Epithelial cell of prostate (primary cell): ENCODE measurements around the gene PDE7B.

Experiments used
- DNase-seq: peaks from one replicate; pipeline ENCODE4 v3.0.0-alpha.2; 2011; ENCODE audit warnings: low read depth, low spot score
- H3K27ac ChIP-seq: fragments of 450-650 bp; 2 replicates; pipeline ENCODE4 v1.5.1; 2017; ENCODE audit warnings: mild to moderate bottlenecking

The PDE7B gene

DNA sequence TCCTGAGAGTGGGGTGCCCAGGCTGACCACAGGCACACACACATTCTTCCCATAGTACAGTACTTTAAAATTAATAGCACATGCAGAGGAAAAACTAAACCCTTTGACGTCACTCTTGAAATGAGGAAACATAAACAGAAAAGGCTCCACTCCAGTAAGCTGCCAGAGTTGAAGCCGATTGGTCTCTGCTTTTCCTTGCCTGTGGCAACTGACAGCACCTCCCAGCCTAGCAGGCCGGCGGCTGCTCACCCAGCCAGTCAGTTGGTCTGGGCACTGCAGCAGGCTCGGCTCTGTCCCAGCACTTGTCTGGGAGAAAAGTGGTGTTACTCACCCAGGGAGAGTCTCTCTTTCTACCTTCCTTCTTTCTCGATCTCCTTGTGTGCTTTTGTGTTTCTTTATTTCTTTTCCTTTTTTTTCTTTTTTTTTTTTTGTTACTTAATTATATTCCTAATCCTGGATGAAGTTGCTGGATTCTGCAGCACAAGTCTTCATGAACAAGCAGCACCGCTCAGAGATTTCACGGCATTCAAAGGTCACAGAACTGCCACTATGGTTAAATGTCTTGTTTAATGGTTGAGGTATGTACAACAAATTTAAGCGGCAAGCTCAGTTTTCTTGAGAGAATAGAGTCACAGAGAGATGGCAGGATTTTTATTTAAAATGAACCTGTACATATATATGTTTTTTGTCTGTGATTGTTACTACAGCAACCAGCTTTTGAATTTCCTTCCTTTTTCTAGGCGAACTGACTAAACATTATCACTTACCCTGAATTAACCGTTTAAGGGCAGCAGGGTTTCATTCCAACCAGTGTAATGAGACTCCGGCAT, at the start of gene PDE7B:
TSS of gene PDE7B (plus strand) at position 260 of the 830 bp plus-strand sequence.
- H3K27ac ChIP-seq: no peak within 1 kb of the TSS
- DNase-seq: peak; percentile 54

DNA sequence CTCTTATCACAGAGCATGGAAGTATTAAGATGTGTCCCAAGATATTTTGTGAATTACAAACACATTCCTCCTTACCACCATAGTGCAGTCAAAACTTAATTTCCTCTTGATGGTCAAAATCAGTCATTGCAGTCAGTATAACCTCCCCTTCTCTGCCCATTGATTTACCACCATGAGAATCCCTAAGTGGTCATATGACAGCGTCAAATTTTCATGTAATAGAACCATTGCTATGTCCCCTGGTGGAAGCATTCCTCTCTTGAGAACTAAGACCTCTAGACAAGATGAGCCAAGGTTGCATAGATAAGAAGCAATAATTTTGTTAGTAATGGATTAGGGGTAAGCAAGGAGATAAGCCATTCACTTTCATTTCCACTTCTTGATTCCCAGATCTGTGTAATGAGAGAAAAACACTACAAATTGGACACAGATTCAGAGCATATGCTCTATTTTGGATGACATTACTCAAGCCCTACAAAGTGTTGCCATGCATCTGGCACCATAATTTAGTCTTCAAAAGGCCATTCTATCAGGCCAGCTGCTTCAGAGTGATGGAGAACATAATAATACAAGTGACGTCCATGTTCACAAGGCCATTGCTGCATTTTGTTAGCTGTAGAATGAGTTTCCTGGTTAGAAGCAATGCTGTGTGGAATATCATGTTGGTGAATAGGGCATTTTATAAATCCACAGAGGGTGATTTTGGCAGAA, 49.6 kb upstream of the PDE7B start:
- no peak overlapping the region for H3K27ac ChIP-seq
- no peak for DNase-seq

- DNase-seq: no peak
Measured at GRCh38 chr6:135810486-135810885, 41.0 kb upstream of the PDE7B start.

DNA sequence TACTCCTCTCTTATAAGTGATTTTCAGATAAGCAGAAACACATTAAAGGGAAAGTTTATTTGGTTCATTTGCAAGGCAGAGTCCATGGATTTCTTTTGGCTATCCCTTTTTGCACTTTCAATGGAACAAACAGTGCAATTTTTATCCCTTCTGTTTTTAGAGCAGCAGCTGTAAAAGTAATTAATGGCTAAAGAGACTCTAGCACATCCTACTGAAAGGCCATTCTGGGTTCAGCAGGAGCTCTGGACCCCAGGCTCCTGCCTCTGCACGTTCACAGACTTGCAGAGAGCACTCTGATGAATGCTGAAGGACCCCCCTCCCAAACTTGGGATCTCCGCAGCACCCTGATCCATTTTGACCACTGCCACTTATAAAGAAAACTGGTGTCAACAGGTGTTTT, 40.3 kb upstream of the PDE7B start:
- no peak overlapping the region for H3K27ac ChIP-seq
- DNase-seq: no peak

More at GRCh38 chr6:135810486-135810885, 41.0 kb upstream of the PDE7B start:
- no peak overlapping the region for H3K27ac ChIP-seq

GRCh38 chr6:135811644-135812526, 39.6 kb upstream of the PDE7B start:
- DNase-seq: no peak
- no peak overlapping the region for H3K27ac ChIP-seq

DNA sequence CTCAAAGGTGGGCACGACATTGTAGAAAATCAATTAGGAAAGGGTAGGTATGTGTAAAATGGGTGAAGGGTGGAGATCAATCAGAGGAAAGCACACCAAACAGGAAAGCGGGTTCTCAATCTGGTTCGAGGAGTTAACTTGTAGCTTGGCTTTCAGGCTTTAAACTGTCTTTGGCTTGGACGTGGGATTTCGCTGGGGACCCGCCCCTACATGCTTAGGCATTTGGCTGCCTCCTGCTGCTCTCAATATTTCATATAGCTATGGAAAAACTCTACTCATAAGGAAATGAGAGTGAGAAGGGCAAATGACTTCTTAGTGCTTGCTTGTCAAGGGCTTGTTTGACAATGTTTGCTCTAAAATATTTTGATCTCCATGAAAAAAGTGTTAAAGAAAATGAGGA, 38.1 kb upstream of the PDE7B start:
- no peak overlapping the region for H3K27ac ChIP-seq
- no peak for DNase-seq

- DNase-seq: no peak
- H3K27ac ChIP-seq: no peak overlapping the region
Measured at GRCh38 chr6:135814043-135814442, 37.5 kb upstream of the PDE7B start.

GRCh38 chr6:135815216-135815615, 36.3 kb upstream of the PDE7B start:
- H3K27ac ChIP-seq: no peak overlapping the region
- DNase-seq: no peak

GRCh38 chr6:135817035-135817434, 34.5 kb upstream of the PDE7B start:
- H3K27ac ChIP-seq: no peak overlapping the region

GRCh38 chr6:135819665-135820064, 31.8 kb upstream of the PDE7B start:
- DNase-seq: no peak
- H3K27ac ChIP-seq: no peak overlapping the region

More at GRCh38 chr6:135817035-135817434, 34.5 kb upstream of the PDE7B start:
- DNase-seq: no peak

DNA sequence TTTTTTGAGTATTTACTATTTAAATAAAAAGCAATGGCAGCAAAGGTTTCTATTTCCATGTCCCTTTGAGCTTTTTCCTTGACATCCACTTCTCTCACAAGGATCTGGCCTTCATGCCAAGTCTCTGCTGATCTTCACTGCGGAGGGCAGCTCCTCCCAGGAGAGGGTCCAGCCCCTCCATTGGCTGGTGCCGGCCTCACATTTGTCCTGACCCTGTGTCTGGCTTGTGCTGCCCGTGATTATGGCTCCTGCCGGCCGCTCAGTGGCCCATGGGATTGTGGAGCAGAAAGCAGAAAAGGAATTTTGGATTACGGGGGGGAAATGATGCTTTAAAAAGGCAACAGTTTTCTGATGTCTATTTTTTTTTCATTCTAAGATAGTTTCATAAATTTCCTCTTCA, 31.2 kb upstream of the PDE7B start:
- DNase-seq: no peak
- H3K27ac ChIP-seq: no peak overlapping the region

DNA sequence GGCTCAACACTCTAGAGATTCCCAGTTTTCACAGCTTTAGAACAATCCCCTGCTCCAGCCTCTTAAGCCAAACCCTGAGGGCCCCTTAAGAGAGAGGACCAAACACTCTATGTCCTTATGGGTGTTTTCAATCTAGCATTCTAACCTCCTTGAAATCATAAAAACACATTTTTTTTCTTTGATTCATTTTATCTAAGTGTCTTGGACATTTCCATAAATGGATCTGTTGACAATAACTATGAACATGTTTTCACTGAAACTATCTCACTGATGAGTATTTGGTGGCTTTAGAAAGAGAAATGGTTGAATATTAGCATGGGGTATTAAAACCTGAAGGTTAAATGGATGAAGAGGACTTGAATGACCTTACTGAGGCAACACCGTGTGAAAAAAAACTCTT, 27.6 kb upstream of the PDE7B start:
- no peak overlapping the region for H3K27ac ChIP-seq
- no peak for DNase-seq

DNA sequence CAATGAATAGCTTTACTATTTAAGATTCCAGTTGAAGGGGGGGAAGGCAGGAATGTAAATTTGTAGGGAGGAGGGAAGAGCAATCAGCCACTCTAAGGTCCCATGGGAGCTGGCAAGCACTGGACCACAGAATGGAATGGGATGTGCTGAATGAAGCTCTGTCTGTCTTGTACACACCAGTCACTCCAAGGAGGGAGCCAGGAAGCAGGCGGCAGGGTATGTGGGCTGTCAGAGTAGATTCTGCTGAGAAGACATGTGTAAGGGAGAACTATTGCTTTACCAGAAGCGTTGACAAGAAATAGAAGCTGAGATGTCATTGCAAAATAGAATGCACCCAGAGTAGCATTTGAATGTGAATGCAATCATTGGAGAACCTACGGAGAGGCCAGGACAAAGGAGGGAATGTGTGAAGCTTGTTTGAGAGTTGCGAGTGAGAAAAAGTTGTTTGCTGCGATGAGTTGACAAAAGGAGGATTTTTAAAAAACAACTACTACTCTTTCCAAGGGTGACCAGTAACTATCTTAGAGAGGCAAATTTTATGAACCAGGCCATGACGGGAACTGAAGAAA, 25.2 kb upstream of the PDE7B start:
- no peak for DNase-seq
- H3K27ac ChIP-seq: no peak overlapping the region

DNA sequence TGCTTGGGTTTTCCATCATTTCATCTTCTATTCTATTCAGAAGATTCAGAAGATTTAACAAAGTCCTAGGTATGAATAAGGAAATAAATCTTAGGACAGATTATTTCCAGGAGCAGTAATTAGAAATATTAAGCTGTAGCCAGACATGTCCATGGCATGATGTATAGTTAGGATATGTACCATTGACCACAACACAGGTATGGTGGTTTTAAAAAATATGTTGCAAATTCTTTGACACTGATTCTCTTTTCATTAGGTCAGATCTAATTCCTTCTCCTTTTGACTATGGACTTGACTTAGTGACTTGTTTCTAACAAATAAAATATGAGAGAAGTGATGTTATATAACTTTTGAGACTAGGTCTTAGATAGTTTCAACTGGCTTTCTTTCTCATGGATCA, 23.5 kb upstream of the PDE7B start:
- no peak overlapping the region for H3K27ac ChIP-seq
- DNase-seq: no peak

DNA sequence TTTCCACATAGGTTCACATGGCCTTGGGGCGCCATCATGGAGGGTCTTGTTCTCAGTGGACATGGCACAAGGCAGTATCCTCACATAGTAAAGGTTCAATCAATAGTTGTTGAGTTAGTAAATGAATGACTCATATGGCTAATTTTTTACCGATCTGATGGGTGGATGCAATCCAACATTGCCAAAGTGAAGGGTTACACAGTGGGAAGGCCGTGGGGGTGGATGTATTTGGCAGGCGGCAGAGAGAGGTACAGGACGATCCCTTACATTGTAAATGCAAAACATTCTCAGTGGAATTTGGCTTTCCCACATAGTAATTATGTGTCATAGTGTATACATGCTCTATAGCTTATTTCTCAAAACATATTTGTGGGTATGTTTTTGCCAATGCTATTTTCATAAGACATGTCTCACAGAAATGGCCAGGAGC, 21.0 kb upstream of the PDE7B start:
- no peak for DNase-seq
- H3K27ac ChIP-seq: no peak overlapping the region

DNA sequence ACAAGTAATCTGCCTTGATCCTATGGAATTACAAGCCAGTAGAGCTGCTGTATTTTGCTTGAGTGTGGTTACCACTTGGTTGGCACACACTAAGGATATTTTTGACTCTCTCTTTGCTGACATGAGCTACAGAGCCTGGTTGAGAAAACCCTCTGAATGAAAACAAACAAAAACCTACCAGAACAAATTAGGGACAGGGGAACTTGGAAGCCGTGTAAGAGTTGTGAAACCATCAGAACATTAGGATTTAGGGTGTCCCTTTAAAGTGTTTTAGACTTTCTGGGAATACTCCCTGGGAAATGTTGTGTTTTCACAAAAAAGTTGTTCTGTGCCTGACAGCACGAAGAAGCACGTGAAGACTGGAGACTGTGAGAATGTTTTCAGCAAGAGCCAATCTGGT, 20.5 kb upstream of the PDE7B start:
- H3K27ac ChIP-seq: no peak overlapping the region
- no peak for DNase-seq

- DNase-seq: no peak
- H3K27ac ChIP-seq: no peak overlapping the region
Measured at GRCh38 chr6:135832166-135832565, 19.3 kb upstream of the PDE7B start.

- no peak for DNase-seq
- no peak overlapping the region for H3K27ac ChIP-seq
Measured at GRCh38 chr6:135833771-135834170, 17.7 kb upstream of the PDE7B start.

DNA sequence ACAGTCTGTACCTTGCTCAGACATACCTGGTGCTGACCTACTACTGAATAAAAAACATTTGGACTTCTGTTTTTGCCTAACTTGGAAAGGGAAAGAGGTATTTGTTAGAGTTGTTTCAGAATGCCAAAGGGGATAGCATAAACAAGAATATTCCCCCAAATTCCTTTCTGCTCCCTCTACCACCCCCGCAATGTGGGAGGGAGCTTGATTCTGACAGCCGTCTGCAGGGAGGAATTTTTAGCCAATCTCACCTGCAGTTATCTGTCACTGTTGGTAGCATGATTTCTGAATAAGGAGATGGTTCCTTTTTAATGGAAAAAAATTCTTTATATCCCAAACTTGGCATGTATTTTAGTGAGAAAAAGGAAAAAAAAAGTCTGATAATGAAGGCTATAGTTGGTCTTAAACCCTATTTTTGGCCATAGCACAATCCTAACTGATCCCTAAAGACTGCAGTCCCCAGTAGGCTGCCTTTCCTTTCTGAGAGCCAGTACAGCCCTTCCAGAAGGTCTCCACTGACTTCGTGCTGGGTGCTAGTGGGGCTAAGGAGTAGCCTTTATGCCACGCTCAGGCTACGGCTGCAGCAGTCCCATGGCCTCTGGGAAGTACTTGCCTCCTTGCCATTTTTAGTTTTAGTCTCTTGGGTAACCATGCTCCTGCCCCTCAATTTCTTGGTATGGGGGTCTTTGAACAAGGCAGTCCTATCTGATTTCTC, 13.6 kb upstream of the PDE7B start:
- H3K27ac ChIP-seq: no peak overlapping the region
- DNase-seq: no peak

DNA sequence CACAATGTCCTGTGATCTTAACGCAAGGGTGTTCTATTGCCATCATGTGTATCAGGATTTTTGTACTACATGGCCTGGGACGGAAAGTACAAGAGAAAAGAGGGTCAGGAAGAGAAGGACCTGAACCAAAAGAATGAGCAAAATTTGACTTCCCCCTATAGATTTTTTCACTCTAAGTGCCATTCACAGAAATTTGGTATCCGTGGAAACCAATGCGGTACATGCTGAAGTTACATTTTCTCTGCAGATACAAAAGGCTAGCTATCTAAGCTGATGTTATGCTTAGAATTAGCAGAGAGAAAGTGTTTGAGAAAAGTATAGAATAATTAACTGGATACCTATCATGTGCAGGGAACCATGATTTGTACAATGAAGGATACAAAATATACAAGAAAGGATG, 12.4 kb upstream of the PDE7B start:
- H3K27ac ChIP-seq: no peak overlapping the region
- no peak for DNase-seq
